ENCODE measurements around the gene RASA2.

- TF ChIP-seq EZH2 (IDR thresholded peaks at IDR 0.05; ENCODE audit: borderline replicate concordance) (no peak), CTCF (IDR thresholded peaks at IDR 0.05; ENCODE audit: poor library complexity) (no peak)
Measured at GRCh38 chr3:141466633-141467169, 20.1 kb upstream of the RASA2 start.

Data from hepatocyte (in vitro differentiated cells).